SK-N-SH (cell line): ENCODE data around the gene PTER. TPM values are rescaled to one million over a fixed set of nuclear protein-coding genes. Genes with fewer than 3 reads are reported as not detected.
A peak's percentile ranks its signal among the peaks of the same experiment; 100 is the strongest.

ENCODE experiments used
- CTCF ChIA-PET: fragments of 300-600, 350-600 bp; formaldehyde crosslinking; extraction: SDS; loops from one replicate; lab custom pipeline; 2021; lab: Yijun Ruan, JAX
- POLR2A ChIA-PET: fragments of 350-600 bp; sonication (Branson Sonifier 250); formaldehyde crosslinking; extraction: SDS; loops from one replicate; lab custom pipeline; 2020; ENCODE audit warnings: antibody characterized with exemption, inconsistent platforms; lab: Yijun Ruan, JAX
- DNase-seq: peaks from one replicate; pipeline ENCODE4 v3.0.0; 2012
- H2AFZ ChIP-seq: fragments of 200-600 bp; sonication (generic); 2 replicates; pipeline ENCODE4 v1.8.1; 2016; ENCODE audit warnings: antibody characterized with exemption, mild to moderate bottlenecking, low read depth
- H3F3A ChIP-seq: fragments of 200-600 bp; sonication (generic); replicated peaks from 2 replicates; pipeline ENCODE3; 2016; ENCODE audit warnings: antibody characterized with exemption, mild to moderate bottlenecking; ENCODE audit not compliant: insufficient read depth
- H3K27ac ChIP-seq, 2 experiments: fragments of 200-500 bp in 1 of 2; fragments of 200-600 bp in 1 of 2; sonication (Bioruptor generic) in 1 of 2; sonication (generic), shearing (Covaris generic) in 1 of 2; 2 replicates each; pipeline versions ENCODE4 v1.5.1 to v1.6.1; 2014 to 2016; ENCODE audit warnings: low read depth in 2 of 2, inconsistent platforms in 1 of 2, low read length in 1 of 2, mild to moderate bottlenecking in 1 of 2, mixed read lengths in 1 of 2
- H3K27me3 ChIP-seq: fragments of 200-600 bp; sonication (generic), shearing (Covaris generic); 2 replicates; pipeline ENCODE4 v1.6.1; 2016; ENCODE audit warnings: mixed run types; ENCODE audit not compliant: insufficient read depth
- H3K36me3 ChIP-seq, 2 experiments: fragments of 200-500 bp in 1 of 2; fragments of 200-600 bp in 1 of 2; sonication (Bioruptor generic) in 1 of 2; sonication (generic) in 1 of 2; replicated peaks in 1 of 2; 2 replicates each; pipeline versions ENCODE3 to v1.5.1; 2014 to 2016; ENCODE audit warnings: low read length in 1 of 2, mild to moderate bottlenecking in 1 of 2; ENCODE audit not compliant: insufficient read depth in 2 of 2, control insufficient read depth in 1 of 2
- H3K4me1 ChIP-seq, 2 experiments: fragments of 200-500 bp in 1 of 2; fragments of 200-600 bp in 1 of 2; sonication (Bioruptor generic) in 1 of 2; sonication (generic), shearing (Covaris generic) in 1 of 2; 2 replicates each; pipeline versions ENCODE4 v1.5.1 to v1.6.1; 2014 to 2016; ENCODE audit warnings: low read depth in 1 of 2, low read length in 1 of 2, mixed run types in 1 of 2; ENCODE audit not compliant: insufficient read depth in 2 of 2, control insufficient read depth in 1 of 2
- H3K4me2 ChIP-seq: fragments of 200-600 bp; sonication (generic), shearing (Covaris generic); 2 replicates; pipeline ENCODE4 v1.6.1; 2017; ENCODE audit warnings: mixed run types
- H3K4me3 ChIP-seq, 2 experiments: fragments of 200-500 bp in 1 of 2; fragments of 200-600 bp in 1 of 2; sonication (Bioruptor generic) in 1 of 2; sonication (generic), shearing (Covaris generic) in 1 of 2; 2 replicates each; pipeline versions ENCODE4 v1.5.1 to v1.8.1; 2014 to 2016; ENCODE audit warnings: low read depth in 2 of 2, inconsistent platforms in 1 of 2, low read length in 1 of 2, mild to moderate bottlenecking in 1 of 2, mixed read lengths in 1 of 2, moderate library complexity in 1 of 2
- H3K79me2 ChIP-seq: fragments of 200-600 bp; sonication (generic); 2 replicates; pipeline ENCODE4 v1.8.1; 2017; ENCODE audit warnings: mild to moderate bottlenecking; ENCODE audit not compliant: insufficient read depth
- H3K9ac ChIP-seq: fragments of 200-600 bp; sonication (generic); 2 replicates; pipeline ENCODE4 v1.6.1; 2017; ENCODE audit warnings: mixed run types
- H3K9me2 ChIP-seq: fragments of 200-600 bp; sonication (generic); 2 replicates; pipeline ENCODE4 v1.6.1; 2017; ENCODE audit warnings: mixed run types
- H3K9me3 ChIP-seq: fragments of 200-600 bp; sonication (generic); 2 replicates; pipeline ENCODE4 v1.6.1; 2017; ENCODE audit warnings: mixed run types, mild to moderate bottlenecking, moderate library complexity
- H4K20me1 ChIP-seq: fragments of 200-600 bp; sonication (generic); 2 replicates; pipeline ENCODE4 v1.6.1; 2017; ENCODE audit warnings: mild to moderate bottlenecking, mixed run types; ENCODE audit not compliant: insufficient read depth
- ELF1 ChIP-seq: IDR thresholded peaks from 2 replicates; pipeline ENCODE4 v1.4.0; 2012
- FOXM1 ChIP-seq: IDR thresholded peaks from 2 replicates; pipeline ENCODE4 v1.4.0; 2012; ENCODE audit warnings: low read depth, mild to moderate bottlenecking
- GATA2 ChIP-seq: sonication (generic); formaldehyde crosslinking; IDR thresholded peaks from 2 replicates; pipeline ENCODE4 v1.5.0; 2020; ENCODE audit warnings: mild to moderate bottlenecking, missing genetic modification reagents
- IRF3 ChIP-seq: fragments of 150-350 bp; IDR thresholded peaks from 2 replicates; pipeline ENCODE4 v1.6.1; 2016; ENCODE audit warnings: mild to moderate bottlenecking, low read depth, low read length
- JUND ChIP-seq: IDR thresholded peaks from 2 replicates; pipeline ENCODE4 v1.4.0; 2012
- MEF2A ChIP-seq: IDR thresholded peaks from 2 replicates; pipeline ENCODE4 v1.4.0; 2012; ENCODE audit warnings: low read depth, borderline replicate concordance
- NRF1 ChIP-seq: IDR thresholded peaks from 2 replicates; pipeline ENCODE4 v1.6.1; 2012; ENCODE audit warnings: low read depth, mild to moderate bottlenecking, low read length
- PBX3 ChIP-seq: IDR thresholded peaks from 2 replicates; pipeline ENCODE4; 2012
- POLR2AphosphoS5 ChIP-seq: IDR thresholded peaks from 2 replicates; pipeline ENCODE4 v1.6.1; 2012; ENCODE audit warnings: low read depth, low read length
- RXRA ChIP-seq: IDR thresholded peaks from 2 replicates; pipeline ENCODE4 v1.4.0; 2012; ENCODE audit warnings: low read depth, mild to moderate bottlenecking, borderline replicate concordance
- TCF12 ChIP-seq: IDR thresholded peaks from 2 replicates; pipeline ENCODE4 v1.4.0; 2012
- USF2 ChIP-seq: fragments of 150-350 bp; IDR thresholded peaks from 2 replicates; pipeline ENCODE4 v1.6.1; 2017; ENCODE audit warnings: antibody characterized with exemption, low read length, low read depth, borderline replicate concordance
- WGBS: methylation state at CpG from one replicate; pipeline ENCODE4 v1.1.6; 2017; ENCODE audit warnings: low lambda C conversion rate; 5-methylcytosine and 5-hydroxymethylcytosine counted together
- polyA plus RNA-seq, 3 experiments: library from polyadenylated mRNA; depleted of rRNA; stranded (reverse); fragments of >200 nt; gene quantifications; 2 replicates each; pipeline ENCODE4 v1.2.3, GENCODE V29; 2012

PTER gene
- polyA plus RNA-seq, 1 of the 3 experiments (the other 2 are of a cell fraction): not detected

GRCh38 chr10:16490511-16490910 lies 53.7 kb downstream of the PTER start:
- H3K36me3 ChIP-seq: no peaks in the 10 kb centered on the region
- ChIA-PET CTCF (no interaction called here), POLR2A (interaction anchor here (0.9 kb wide), 1 partner anchor 9 kb away, joined by 3 read pairs; no protein-coding TSS in a partner anchor)
- no peaks in the 10 kb centered on the region for H3K79me2 ChIP-seq
- 57% methylated on average over 3 of the region's 3 CpGs for WGBS
- no peaks in the 10 kb centered on the region for H3K9me3 ChIP-seq
- H3K4me2 ChIP-seq: no peak overlapping the region
- no peaks in the 10 kb centered on the region for H3K27me3 ChIP-seq
- DNase-seq: no peak
- no peak overlapping the region for H3K4me3 ChIP-seq
- H3F3A ChIP-seq: no peaks in the 10 kb centered on the region
- no peaks in the 10 kb centered on the region for H4K20me1 ChIP-seq
- H3K4me1 ChIP-seq: peaks cover 0 to 2% of the 10 kb centered on the region in 2 experiments; a peak in 1 of 4 replicates
- H3K9me2 ChIP-seq: no peaks in the 10 kb centered on the region
- no peak overlapping the region for H2AFZ ChIP-seq
- TF ChIP-seq MEF2A: no peak
- no peak for TF ChIP-seq TCF12
- TF ChIP-seq JUND: no peak
- no peak for TF ChIP-seq NRF1
- no peak for TF ChIP-seq ELF1
- no peak for TF ChIP-seq USF2
- no peak for TF ChIP-seq POLR2AphosphoS5
- TF ChIP-seq IRF3: no peak
- TF ChIP-seq PBX3: no peak
- TF ChIP-seq RXRA: no peak
- TF ChIP-seq, all 33 proteins: peak for 0
- no peak overlapping the region for H3K27ac ChIP-seq
- no peak overlapping the region for H3K9ac ChIP-seq

GRCh38 chr10:16491933-16492332 lies 55.1 kb downstream of the PTER start:
- H4K20me1 ChIP-seq: no peaks in the 10 kb centered on the region
- no peak overlapping the region for H3K4me3 ChIP-seq
- no peak overlapping the region for H3K4me2 ChIP-seq
- no peak overlapping the region for H3K9ac ChIP-seq
- no peaks in the 10 kb centered on the region for H3F3A ChIP-seq
- no peaks in the 10 kb centered on the region for H3K9me3 ChIP-seq
- peaks cover 0 to 2% of the 10 kb centered on the region in 2 experiments; a peak in 1 of 4 replicates for H3K4me1 ChIP-seq
- TF ChIP-seq GATA2 (CRISPR knock-in tag) (peak; percentile 60; the same call in 1 of the 2 replicates), FOXM1 (no peak)
- CTCF ChIA-PET: no interaction called here
- H3K9me2 ChIP-seq: no peaks in the 10 kb centered on the region
- H3K27ac ChIP-seq: no peak overlapping the region
- H3K27me3 ChIP-seq: no peaks in the 10 kb centered on the region
- POLR2A ChIA-PET: no interaction called here
- H3K36me3 ChIP-seq: no peaks in the 10 kb centered on the region
- no peak overlapping the region for H2AFZ ChIP-seq
- DNase-seq: peak; percentile 7
- no peaks in the 10 kb centered on the region for H3K79me2 ChIP-seq
- 29% methylated on average over 2 of the region's 2 CpGs for WGBS
